Measurements from ENCODE around the gene DMTF1. TPM values are rescaled to one million over a fixed set of nuclear protein-coding genes. Genes with fewer than 3 reads are reported as not detected.

The DMTF1 gene
- total and polyA plus RNA-seq, 10 of the 15 experiments (the other 5 are each of a cell fraction or from before 2014, with no cell fraction given) = 24.3 to 191 (median 72.0) TPM

- TF ChIP-seq DPF2 (IDR thresholded peaks at IDR 0.05) (no peak), RAD51 (IDR thresholded peaks at IDR 0.05) (no peak), ZBTB40 (IDR thresholded peaks at IDR 0.05; ENCODE audit: borderline replicate concordance) (no peak), ZNF384 (IDR thresholded peaks at IDR 0.05; ENCODE audit: borderline replicate concordance, low read depth, low read length) (no peak)
Observed at GRCh38 chr7:87127019-87127418, 25.2 kb upstream of the DMTF1 start (continued).

GRCh38 chr7:87128861-87129267, 23.4 kb upstream of the DMTF1 start:
- FAIRE-seq = no peak
- no peaks in the 10 kb centered on the region for H4K20me1 ChIP-seq (ENCODE audit: control insufficient read depth, insufficient read depth)
- H3K9me3 ChIP-seq (replicated peaks; ENCODE audit: control insufficient read depth, insufficient read depth, low read length) = no peaks in the 10 kb centered on the region; the same call in 2 of the 3 replicates
- SMC1A ChIA-PET (ENCODE audit: uncharacterized antibody, unreplicated experiment) = interaction anchor here (1.9 kb wide), 1 partner anchor 21 kb away, joined by 7 read pairs; no protein-coding TSS in a partner anchor
- H3K4me2 ChIP-seq (ENCODE audit: control insufficient read depth, insufficient read depth) = peak overlapping the region; percentile 36; the same call in 1 of the 2 replicates
- in situ Hi-C loops (cut with MboI) (no loop called here), intact Hi-C loops (cut with micrococcal nuclease; ENCODE audit: unreplicated experiment) (no loop called here)
- DNase-seq (ENCODE audit: low read depth, low spot score) = no peak
- BruUV-seq (replicated peaks) = no TSS peak
- no peaks in the 10 kb centered on the region for H3K36me3 ChIP-seq (ENCODE audit: control insufficient read depth in 2 of 2, insufficient read depth in 2 of 2, low read length in 1 of 2)
- POLR2A ChIA-PET = no interaction called here
- H3K4me3 ChIP-seq = no peak overlapping the region
- H3K27ac ChIP-seq (ENCODE audit: control insufficient read depth, insufficient read depth) = peak overlapping the region; percentile 34
- no peaks in the 10 kb centered on the region for H3K27me3 ChIP-seq (replicated peaks in 1 of 2; ENCODE audit: control insufficient read depth in 2 of 2, insufficient read depth in 2 of 2, low read length in 1 of 2)
- WGBS (ENCODE audit: insufficient coverage, insufficient replicate concordance, low lambda C conversion rate, missing lambda C conversion rate) = 96% methylated on average over 4 of the region's 4 CpGs
- no peaks in the 10 kb centered on the region for H3K79me2 ChIP-seq (ENCODE audit: control insufficient read depth, insufficient read depth, low read length)
- peak overlapping the region; percentile 42 for H2AFZ ChIP-seq (ENCODE audit: control insufficient read depth, low read depth, low read length)
- peaks cover 30% of the 10 kb centered on the region for H3K4me1 ChIP-seq (ENCODE audit: control insufficient read depth, insufficient read depth, low read length)
- RAD21 ChIA-PET (ENCODE audit: unreplicated experiment) = no interaction called here
- no peak overlapping the region for H3K9ac ChIP-seq (ENCODE audit: control insufficient read depth, insufficient read depth, low read length)
- CTCF ChIA-PET = interaction anchor here (1.2 to 1.4 kb wide), 2 partner anchors 17 to 22 kb away, joined by 3 to 4 read pairs; no protein-coding TSS in a partner anchor
- no peak for TF ChIP-seq CHD1 (IDR thresholded peaks at IDR 0.05; ENCODE audit: low read depth, low read length)
- no peak for TF ChIP-seq NBN (IDR thresholded peaks at IDR 0.05)
- no peak for ATAC-seq

Data from GM12878 (cell line).